ENCODE results near the gene IDH3A.

IDH3A gene

DNA sequence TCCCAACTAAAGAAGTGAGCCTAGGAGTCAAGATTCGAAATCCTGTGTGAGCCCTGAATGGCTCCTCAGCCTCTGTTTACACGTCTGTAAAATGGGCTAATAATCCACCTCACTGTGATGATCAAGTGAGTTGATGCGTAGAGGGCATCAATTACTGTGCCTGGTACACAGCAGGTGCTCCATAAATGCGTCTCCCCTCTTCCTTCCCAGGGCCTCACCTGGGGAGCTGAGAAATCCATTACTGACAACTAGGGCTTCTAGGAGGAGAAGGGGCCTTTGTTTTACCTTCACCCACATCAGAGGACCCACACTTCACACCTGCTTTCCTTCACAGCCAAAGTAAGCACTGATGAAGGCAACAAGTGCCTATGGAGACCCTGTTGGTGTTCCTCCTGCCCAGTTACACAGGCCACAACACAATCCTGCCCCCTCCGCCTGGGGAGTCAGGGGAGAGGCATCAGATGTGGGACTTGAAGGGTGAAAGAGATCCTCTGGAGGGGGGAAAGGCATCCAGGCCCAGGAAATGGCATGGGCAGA, 19.3 kb upstream of the IDH3A start:
- TF ChIP-seq, protein P1, sequence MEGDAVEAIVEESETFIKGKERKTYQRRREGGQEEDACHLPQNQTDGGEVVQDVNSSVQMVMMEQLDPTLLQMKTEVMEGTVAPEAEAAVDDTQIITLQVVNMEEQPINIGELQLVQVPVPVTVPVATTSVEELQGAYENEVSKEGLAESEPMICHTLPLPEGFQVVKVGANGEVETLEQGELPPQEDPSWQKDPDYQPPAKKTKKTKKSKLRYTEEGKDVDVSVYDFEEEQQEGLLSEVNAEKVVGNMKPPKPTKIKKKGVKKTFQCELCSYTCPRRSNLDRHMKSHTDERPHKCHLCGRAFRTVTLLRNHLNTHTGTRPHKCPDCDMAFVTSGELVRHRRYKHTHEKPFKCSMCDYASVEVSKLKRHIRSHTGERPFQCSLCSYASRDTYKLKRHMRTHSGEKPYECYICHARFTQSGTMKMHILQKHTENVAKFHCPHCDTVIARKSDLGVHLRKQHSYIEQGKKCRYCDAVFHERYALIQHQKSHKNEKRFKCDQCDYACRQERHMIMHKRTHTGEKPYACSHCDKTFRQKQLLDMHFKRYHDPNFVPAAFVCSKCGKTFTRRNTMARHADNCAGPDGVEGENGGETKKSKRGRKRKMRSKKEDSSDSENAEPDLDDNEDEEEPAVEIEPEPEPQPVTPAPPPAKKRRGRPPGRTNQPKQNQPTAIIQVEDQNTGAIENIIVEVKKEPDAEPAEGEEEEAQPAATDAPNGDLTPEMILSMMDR (IDR thresholded peaks at IDR 0.05; ENCODE audit: low read depth, low read length) = no peak

DNA sequence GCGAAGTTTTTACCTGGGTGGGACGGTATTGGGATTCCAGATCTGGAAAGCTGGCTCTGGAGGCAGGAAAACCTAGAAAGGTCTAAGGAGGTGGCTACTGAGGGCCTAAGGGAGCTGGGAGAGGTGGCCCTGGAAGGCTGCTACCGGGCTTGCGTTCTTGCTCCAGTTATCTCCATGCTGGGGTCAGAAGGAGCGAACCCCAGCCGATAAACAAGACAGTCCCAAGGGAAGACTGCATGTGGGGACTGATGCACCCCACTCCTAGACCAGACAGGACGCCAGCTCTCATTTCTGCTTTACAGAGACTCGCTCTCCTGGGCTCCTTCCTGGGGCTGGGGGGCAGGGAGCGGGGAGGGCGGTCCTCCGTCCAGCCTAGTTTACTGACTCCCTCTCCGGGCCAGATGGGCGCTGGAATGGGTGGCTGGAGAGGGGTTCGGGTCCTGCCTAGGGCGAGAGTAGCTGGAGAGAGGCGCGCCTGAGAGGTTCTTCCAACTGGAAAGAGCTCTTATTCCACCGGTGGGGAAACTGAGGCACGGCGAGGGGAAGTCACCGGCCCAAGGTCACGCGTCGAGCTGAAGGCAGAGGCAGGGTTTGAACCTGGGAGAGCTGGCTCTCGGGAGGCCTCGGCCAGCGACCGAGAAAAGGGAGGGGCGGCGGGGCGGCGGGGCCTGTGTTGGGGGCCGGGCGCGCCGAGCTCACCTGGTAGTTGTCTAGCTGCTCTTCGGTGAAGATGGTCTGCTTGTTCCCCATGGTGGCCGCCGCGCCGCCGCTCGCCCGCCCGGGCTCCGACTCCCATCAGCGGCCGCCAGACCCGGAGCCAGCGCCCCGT, 18.5 kb upstream of the IDH3A start:
- peak overlapping the region; percentile 65; the same call in 1 of the 2 replicates for H3K4me3 ChIP-seq (ENCODE audit: low read depth, low read length)
- TF ChIP-seq, protein P1 (IDR thresholded peaks at IDR 0.05; ENCODE audit: low read depth, low read length) = no peak

More for the DNA sequence above, 19.3 kb upstream of the IDH3A start:
- no peak overlapping the region for H3K4me3 ChIP-seq (ENCODE audit: low read depth, low read length)

DNA sequence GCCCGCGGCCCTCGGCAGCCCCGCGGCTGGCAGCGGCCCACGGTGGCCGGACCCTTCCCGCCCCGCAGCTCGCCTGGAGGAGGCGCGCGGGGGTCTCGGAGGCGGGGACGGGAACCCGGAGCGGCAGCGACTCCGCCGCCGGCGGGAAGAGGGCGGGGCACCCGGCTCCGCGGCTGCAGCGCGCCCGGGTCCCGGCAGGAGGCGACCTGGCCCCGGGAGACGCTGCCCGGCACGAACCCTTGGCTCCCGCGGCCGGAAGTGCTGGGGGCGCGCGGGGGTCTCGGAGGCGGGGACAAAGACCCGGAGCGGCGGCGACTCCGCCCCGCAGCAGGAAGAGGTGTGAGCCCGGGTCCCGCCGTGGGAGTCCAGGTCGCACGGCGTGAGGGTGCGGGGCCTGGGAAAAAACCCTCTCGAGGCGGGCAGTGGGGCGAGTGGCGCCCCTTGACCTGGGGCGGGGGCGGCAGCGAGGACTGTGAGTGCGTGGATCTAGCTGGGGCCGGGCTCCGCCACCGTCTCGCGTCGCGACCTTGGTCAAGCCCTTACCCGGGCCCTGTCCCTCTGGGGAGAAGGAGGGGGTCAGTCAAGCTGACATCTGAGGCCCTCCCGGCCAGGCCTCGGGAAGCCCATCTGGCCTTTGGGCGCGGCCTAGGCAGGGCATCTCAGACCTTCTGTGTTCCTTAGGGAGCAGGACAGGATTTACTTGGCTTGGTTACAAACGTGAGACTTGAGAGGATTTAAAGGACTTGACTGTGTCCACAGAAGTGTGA, 17.7 kb upstream of the IDH3A start, which contains the start of gene CIB2:
Gene CIB2, minus strand, starts transcription at position 151 of the 767 bp plus-strand sequence. CDS start 230 bp downstream, outside the sequence.
- H3K4me3 ChIP-seq (ENCODE audit: low read depth, low read length) = peak within 1 kb of the TSS; percentile 65
- TF ChIP-seq, protein P1 (IDR thresholded peaks at IDR 0.05; ENCODE audit: low read depth, low read length) = peak; percentile 54

DNA sequence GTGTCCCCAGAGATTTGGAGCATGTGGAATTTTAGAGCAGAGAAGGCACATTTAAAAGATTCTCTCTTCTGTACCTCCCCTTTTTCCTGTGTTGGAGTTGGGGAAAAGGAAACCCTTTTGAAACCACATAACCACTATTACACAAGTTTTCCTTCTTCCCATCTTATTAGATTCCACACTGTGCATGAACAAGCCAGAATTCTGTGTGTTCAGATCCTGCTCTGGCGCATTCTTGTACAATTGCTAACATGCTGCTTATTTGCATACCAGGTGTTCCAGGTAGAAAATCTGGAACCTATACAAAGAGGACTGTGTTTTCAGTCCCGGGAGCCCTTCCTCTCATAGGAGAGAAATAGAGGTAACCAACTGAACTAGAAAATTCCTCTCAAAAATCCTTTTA, 15.4 kb upstream of the IDH3A start:
- no peak overlapping the region for H3K4me3 ChIP-seq (ENCODE audit: low read depth, low read length)
- TF ChIP-seq, protein P1 (IDR thresholded peaks at IDR 0.05; ENCODE audit: low read depth, low read length) = no peak

DNA sequence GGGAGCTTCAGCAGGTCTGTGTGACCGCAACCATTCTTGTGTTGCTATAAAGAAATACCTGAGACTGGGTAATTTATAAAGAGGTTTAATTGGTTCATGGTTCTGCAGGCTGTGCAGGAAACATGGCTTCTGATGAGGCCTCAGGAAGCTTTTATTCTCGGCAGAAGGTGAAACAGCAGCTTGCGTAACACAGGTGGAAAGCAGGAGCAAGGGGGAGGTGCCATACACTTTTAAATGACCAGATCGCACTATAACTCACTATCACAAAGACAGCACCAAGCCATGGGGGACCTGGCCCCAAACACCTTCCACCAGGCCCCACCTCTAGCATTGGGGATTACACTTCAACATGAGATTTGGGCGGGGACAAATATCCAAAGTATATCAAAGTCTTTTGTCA, 9.6 kb upstream of the IDH3A start:
- no peak overlapping the region for H3K4me3 ChIP-seq (ENCODE audit: low read depth, low read length)
- TF ChIP-seq, protein P1 (IDR thresholded peaks at IDR 0.05; ENCODE audit: low read depth, low read length) = no peak

DNA sequence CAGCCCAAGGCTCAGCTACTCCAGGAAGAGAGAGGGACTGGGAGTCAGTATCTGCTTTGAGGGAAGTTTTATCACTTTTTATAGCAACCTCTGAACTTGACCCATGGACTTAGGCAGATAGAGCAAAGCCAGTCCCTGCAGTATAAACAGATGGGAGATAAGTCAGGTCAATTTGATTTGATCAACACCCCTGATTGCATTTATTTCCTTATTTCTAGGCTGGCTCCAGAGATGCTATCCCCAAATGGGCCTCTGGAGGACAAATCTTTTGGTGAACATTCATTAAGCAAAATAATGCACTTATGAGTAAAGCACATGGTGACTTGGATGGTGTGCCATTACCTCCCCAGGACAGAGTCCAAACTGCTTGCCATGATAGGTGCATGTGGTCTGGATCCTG, 8.9 kb upstream of the IDH3A start:
- TF ChIP-seq, protein P1 (IDR thresholded peaks at IDR 0.05; ENCODE audit: low read depth, low read length) = no peak
- no peak overlapping the region for H3K4me3 ChIP-seq (ENCODE audit: low read depth, low read length)

Data from WI38 (cell line).